ENCODE results near the gene TRPM8.

DNA sequence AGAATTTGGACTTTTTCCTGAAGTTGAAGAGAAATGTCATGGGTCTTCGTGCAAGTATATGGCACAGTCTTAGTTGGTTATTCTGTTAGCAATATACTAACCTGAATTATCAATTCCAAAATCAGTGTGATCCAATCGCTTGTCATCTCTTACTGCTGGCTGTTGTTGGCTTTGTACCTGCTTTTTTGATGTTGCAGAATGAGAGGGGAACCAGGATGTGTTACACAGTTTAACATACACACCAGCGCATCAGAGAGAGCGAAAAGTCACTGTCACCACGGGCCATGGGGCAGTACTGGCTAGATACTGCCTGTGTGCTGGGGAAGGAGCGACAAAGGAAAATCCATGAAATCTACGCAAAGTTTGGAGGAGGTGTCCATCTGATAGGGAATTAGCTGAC lies 74.0 kb downstream of the TRPM8 start:
- TF ChIP-seq, protein P1, sequence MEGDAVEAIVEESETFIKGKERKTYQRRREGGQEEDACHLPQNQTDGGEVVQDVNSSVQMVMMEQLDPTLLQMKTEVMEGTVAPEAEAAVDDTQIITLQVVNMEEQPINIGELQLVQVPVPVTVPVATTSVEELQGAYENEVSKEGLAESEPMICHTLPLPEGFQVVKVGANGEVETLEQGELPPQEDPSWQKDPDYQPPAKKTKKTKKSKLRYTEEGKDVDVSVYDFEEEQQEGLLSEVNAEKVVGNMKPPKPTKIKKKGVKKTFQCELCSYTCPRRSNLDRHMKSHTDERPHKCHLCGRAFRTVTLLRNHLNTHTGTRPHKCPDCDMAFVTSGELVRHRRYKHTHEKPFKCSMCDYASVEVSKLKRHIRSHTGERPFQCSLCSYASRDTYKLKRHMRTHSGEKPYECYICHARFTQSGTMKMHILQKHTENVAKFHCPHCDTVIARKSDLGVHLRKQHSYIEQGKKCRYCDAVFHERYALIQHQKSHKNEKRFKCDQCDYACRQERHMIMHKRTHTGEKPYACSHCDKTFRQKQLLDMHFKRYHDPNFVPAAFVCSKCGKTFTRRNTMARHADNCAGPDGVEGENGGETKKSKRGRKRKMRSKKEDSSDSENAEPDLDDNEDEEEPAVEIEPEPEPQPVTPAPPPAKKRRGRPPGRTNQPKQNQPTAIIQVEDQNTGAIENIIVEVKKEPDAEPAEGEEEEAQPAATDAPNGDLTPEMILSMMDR (conservative IDR thresholded peaks at IDR 0.05; ENCODE audit: low read depth in 2 of 2), result no peak
- no peak for TF ChIP-seq EZH2phosphoT487 (IDR thresholded peaks at IDR 0.05; ENCODE audit: unreplicated experiment)
- no peak for TF ChIP-seq EZH2 (IDR thresholded peaks at IDR 0.05; ENCODE audit: low read depth, unreplicated experiment)

Measured in GM23338 (cell line).